ENCODE results near the gene PLEKHA6.

DNA sequence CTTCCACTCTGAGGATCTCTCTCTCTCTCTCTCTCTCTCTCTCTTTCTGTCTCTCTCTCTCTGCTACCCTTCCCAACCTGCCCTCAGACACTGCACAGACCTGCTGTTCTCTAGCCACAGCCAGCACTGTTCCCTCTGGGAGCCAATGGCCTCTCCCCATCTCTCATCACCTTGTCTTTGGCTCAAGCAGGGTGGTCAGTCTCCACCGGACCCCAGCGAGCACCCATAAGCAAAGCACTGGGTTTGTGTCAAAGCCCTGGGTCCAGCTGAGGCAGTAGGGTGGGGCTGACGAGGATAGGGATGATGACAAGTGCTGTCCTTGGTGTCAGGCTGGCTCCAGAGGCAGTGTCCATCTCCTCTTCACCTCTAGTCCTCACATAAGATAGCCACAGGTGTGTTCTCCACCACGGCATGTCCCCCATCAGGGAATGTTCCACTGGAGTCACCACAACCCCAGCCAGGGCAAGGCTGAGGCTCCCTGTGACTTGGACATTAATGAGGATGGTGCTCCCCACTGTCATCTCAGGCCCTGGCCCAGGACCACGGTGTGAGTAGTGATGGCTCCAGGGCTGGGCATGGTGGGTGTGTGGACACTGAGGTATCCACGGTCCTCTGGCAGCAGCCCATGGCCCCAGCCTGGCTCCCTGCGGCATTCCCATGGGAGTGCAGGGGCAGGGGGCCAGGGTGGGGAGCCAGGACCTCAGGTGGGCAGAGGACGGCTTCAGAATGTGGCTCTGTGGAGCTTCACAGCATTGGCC is 137.5 kb downstream of the PLEKHA6 start:
- TF ChIP-seq, protein P1, sequence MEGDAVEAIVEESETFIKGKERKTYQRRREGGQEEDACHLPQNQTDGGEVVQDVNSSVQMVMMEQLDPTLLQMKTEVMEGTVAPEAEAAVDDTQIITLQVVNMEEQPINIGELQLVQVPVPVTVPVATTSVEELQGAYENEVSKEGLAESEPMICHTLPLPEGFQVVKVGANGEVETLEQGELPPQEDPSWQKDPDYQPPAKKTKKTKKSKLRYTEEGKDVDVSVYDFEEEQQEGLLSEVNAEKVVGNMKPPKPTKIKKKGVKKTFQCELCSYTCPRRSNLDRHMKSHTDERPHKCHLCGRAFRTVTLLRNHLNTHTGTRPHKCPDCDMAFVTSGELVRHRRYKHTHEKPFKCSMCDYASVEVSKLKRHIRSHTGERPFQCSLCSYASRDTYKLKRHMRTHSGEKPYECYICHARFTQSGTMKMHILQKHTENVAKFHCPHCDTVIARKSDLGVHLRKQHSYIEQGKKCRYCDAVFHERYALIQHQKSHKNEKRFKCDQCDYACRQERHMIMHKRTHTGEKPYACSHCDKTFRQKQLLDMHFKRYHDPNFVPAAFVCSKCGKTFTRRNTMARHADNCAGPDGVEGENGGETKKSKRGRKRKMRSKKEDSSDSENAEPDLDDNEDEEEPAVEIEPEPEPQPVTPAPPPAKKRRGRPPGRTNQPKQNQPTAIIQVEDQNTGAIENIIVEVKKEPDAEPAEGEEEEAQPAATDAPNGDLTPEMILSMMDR (conservative IDR thresholded peaks at IDR 0.05) = no peak
- no peak for TF ChIP-seq ZFX (IDR thresholded peaks at IDR 0.05)
